HG02981 (cell line): ENCODE data around the gene C6orf89.
"Not testable (repeated sequence)": the region's sequence is repeated elsewhere in the genome, so short reads cannot be mapped to it uniquely, and the experiment has no call there.

ENCODE experiments used
- ATAC-seq: cut with Tn5 transposase; IDR thresholded peaks from one replicate; pipeline ENCODE4 v1.9.1; 2021; ENCODE audit warnings: mild to moderate bottlenecking, moderate library complexity; ENCODE audit not compliant: unreplicated experiment

Gene C6orf89

GRCh38 chr6:36886950-36887618 is 1.3 kb downstream of the C6orf89 start:
- ATAC-seq: no peak

GRCh38 chr6:36888115-36888643 is 2.4 kb downstream of the C6orf89 start:
- no peak for ATAC-seq

DNA sequence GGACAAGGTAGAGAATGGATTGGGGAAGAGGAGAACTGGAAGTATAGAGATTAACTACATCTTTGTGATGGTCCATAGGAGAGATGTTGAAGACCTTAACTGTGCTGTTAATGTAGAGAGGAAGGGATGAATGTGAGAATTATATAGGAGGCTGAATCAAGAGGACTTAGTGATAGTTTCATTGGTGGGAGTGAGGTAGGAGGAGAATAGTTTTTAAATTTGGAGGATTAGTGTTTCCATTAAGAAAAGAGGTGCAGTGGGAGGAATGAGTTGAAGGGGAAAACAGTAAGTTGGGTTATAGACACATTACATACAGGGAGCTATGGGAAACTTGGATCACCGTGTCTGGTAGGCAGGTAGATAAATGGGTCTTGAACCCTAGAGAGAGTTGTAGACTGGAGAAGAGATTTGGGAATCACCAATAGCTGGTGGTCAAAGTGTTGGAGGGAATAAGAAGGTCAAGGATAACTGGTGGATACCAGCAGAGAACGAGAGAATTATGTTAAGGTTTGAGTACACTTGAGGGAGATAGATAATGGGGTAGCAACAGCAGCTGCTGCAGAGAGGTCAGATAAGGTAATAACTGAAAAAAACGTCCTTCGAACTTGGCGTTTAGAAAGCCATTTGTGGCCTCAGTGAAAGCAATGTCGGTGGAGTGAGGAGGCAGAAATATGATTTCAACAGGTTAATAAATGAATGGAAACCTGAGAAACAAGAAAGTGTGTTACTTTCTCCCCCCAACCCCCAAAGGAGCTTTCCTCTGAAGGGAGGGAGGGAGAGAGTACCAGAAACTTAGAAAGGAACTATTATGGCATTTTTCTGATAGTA is 3.1 kb downstream of the C6orf89 start:
- ATAC-seq: no peak

- ATAC-seq: no peak
These were observed 4.4 kb downstream of the C6orf89 start for GRCh38 chr6:36890112-36890663.

DNA sequence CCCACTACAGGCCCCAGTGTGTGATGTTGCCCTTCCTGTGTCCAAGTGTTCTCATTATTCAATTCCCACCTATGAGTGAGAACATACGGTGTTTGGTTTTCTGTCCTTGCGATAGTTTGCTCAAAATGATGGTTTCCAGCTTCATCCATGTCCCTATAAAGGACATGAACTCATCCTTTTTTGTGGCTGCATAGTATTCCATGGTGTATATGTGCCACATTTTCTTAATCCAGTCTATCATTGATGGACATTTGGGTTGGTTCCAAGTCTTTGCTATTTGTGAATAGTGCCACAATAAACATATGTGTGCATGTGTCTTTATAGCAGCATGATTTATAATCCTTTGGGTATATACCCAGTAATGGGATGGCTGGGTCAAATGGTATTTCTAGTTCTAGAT is 5.4 kb downstream of the C6orf89 start:
- ATAC-seq: not testable (repeated sequence)

DNA sequence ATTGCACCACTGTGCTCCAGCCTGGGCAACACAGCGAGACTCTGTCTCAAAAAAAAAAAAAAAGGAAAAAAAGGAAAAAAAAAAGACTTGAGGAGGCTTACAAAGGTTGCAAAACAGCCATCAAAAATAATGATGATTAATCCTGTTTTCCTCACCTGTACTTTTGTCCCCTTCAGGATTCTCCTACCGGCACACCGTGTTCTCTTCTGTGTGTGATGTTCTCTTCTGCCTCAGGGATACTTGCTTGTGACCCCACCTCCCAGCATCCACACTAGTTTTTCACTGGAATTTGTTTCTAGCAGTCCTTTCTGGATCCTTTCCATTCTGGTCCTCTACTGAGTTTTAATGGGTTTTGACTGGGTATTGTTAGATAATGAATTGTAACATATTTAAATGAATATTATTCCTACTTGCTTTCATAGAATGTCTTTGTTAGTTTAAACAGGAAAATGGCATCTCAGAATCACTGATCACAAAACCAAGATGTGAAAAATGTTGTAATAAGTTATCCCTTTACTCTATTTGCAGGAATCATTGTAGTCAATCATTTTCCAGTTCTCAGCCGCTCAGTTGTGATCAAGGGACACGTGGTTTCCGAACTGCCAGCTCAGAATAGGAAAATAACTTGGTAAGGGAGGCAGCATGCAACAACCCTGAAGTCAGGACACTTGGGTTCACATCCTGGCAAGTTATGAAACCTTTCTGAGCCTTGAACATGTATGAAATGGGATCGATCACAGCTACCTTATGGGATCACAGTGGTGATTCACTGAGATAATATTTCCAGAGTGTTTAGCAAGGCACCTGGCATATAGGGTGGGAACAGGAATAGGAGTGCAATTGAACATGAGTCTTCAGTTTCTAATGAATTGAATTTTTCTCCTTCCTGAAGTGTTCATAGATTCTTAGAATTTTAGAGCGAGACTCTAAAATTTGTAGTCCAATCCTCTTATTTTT is 8.5 kb downstream of the C6orf89 start:
- ATAC-seq: no peak

- ATAC-seq: no peak
These were observed 11.9 kb downstream of the C6orf89 start for GRCh38 chr6:36897609-36898008.

- no peak for ATAC-seq
These were observed 18.4 kb downstream of the C6orf89 start for GRCh38 chr6:36904114-36904513.

DNA sequence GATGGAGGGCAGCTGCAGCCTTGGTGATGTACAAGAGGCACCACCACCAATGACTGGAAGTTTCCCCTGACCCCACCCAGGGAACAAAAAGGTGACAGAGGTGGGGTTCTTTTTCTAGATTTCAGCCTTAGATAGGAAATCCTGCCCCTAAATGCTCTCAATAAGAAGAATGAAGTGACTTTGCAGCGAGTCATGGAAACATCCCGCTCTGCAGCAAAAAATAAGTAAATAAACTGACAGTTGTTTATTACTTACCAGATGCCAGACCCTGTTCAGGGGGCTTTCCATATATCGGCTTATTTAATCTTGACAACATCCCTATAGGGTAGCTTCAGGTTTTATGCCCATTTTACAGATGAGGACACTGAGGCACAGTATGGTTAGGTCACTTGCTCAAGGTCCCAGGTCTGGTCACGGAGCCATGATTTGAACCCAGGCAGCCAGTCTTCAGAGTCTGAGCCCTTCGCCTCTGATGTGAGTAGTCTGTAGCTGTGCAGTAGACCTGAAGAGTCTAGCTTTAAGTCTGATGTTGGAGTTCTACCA is 19.2 kb downstream of the C6orf89 start:
- no peak for ATAC-seq

DNA sequence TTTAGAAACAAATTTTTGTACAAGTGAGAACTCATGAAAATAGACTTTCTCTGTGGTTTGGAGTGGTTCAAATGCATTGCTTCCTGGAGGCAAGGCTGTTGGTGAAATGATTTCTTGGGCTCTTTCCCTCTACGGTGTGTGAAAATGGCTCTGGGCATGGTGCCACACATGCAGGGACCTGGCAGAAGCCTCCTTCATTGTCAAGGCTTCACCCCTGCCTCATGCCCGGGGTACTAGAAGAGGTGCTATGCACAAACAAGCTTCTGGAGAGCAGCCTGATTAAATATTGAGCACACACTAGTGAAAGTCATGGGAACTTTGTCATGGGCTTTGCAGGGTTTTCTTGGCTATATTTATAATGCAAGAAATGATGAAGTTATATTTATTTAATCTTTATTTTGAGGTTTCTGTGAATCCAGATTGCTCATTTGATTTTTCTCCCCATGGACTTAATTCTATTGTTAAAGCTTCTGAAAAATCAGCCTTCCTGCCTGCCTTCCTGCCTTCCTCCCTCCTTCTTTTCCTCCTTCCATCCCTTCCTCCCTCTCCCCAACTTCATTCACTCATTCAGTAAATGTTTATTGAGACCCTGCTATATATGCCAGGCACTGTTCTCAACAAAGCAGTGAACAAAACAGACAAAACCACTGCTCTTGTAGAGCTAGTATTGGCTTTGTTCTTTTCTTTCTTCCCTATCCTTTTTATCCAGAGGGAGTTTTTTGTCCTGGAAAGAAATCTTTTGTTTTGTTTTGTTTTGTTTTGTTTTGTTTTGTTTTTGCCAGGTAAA is 21.0 kb downstream of the C6orf89 start:
- no peak for ATAC-seq

DNA sequence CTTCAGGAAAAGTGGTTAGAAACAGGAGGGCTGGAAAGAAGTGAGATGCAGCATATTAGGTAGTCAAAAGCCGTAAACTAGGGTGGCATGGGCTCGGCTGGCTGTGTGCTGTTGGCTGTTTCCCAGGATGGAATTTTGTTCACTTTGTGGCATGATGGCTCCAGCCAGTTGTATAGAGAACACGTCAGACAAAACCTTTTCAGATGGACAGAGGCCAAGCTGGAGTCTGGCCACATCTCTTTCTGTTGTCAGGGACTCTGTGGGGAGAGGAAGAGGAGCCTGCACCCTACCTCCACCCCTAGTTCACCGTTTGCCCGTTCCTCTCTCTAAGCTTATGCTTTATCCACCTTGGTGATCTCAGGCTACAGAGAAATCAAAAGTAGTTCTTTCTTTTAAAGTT is 22.0 kb downstream of the C6orf89 start:
- ATAC-seq: no peak

DNA sequence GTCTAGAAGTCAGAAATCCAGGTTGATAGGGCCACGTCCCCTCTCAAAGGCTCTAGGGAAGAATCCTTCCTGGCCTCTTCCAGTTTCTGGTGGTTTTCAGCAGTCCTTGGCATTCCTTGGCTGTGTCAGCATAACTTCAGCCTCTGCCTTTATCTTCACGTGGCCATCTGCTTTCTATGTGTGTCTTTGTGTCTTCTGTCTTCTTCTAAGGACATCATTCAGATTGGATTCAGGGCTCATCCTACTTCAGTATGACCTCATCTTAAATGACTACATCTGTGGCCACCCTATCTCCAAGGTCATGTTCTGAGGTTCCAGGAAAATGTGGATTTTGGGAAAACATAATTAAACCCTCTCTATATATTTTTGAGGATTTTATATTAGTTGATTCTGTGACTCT is 23.0 kb downstream of the C6orf89 start:
- no peak for ATAC-seq

DNA sequence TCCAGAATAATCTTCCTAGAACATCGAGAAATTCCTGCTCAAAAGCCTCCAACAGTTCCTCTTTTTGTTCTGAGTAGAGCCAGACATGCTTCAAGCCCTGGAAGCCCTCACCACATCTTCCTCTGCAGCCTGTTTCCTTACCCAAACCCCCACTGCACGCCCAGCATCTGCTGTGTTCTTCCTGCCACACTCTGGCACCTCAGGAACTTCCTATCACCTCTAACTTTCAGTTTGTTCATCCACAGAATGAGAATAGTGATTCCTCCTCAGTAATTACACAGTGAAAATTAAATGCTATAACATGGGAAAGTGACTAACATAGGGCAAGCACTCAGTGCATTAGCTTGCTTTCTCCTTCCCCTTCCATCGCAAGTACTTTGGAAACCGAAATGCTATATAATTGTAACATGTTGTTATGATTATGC is 26.3 kb downstream of the C6orf89 start:
- no peak for ATAC-seq

- peak; percentile 91 for ATAC-seq
These were observed 26.8 kb downstream of the C6orf89 start for GRCh38 chr6:36912586-36912985.

- ATAC-seq: no peak
These were observed 27.3 kb downstream of the C6orf89 start for GRCh38 chr6:36913082-36913481.

GRCh38 chr6:36914227-36914794 is 28.6 kb downstream of the C6orf89 start:
- ATAC-seq: no peak

GRCh38 chr6:36915599-36915998 is 29.8 kb downstream of the C6orf89 start:
- no peak for ATAC-seq

DNA sequence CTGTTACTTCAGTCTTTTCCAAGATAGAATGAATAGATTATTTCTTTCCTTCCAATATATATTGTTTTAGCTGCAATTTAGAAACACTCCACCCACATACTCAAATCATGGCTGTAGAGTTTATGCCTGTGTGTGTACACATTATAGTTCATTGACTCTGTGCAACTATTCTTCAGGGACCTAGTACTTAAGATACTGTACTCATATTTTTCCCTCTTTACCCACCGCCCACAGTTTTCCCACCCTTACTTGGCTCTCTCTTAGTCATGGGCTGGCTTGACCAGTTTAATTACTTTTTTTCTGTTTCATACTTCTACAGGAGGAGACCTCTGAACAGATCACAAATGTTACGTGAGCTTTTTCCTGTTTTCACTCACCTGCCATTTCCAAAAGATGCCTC is 30.4 kb downstream of the C6orf89 start:
- ATAC-seq: no peak

- no peak for ATAC-seq
These were observed 31.9 kb downstream of the C6orf89 start for GRCh38 chr6:36917541-36918193.
